K562 (cell line): ENCODE data around the gene TRIM14. TPM values are rescaled to one million over a fixed set of nuclear protein-coding genes. Genes with fewer than 3 reads are reported as not detected.

Experiments used
- ATAC-seq: fragments of 200-7000 bp; cut with Tn5 transposase; 3 replicates; pipeline ENCODE4 v1.9.1; 2020; ENCODE audit warnings: moderate library complexity
- BruUV-seq: library from RNA; stranded (reverse); fragments of 400-500 nt; replicated peaks from 2 replicates; lab custom pipeline; 2021; lab: Mats Ljungman, UMichigan
- CTCF ChIA-PET: fragments of 300-600 bp; formaldehyde crosslinking; extraction: SDS; loops from one replicate; lab custom pipeline; 2021; ENCODE audit warnings: low intra/inter-chr PET ratio; lab: Yijun Ruan, JAX
- POLR2A ChIA-PET: fragments of 300-600, 350-650 bp; sonication (Branson Sonifier 250); formaldehyde crosslinking; extraction: SDS; loops from one replicate; lab custom pipeline; 2021; ENCODE audit warnings: antibody characterized with exemption, inconsistent platforms; lab: Yijun Ruan, JAX
- DNase-seq, 4 experiments: peaks; one replicate each; pipeline versions ENCODE4 v3.0.0 to v3.0.0-alpha.2; 2011 to 2018; ENCODE audit warnings: low spot score in 3 of 4, mixed read lengths in 3 of 4; ENCODE audit errors: extremely low read depth in 1 of 4
- FAIRE-seq: peaks from 2 replicates; lab custom pipeline; 2011; peaks lifted over from hg19 to GRCh38; lab: Jason Lieb, UNC
- H2AFZ ChIP-seq: 2 replicates; pipeline ENCODE4 v1.6.0; 2011; ENCODE audit warnings: low read depth, low read length, control low read depth, inconsistent platforms
- H3K27ac ChIP-seq: fragments of 200-600 bp; 3 replicates; pipeline ENCODE4 v1.8.0; 2011; ENCODE audit warnings: low read depth, mild to moderate bottlenecking, control low read depth, inconsistent platforms, low read length, moderate library complexity, mixed read lengths; ENCODE audit errors: extremely low read depth
- H3K27me3 ChIP-seq, 2 experiments: fragments of 300-600 bp in 1 of 2; 2 replicates in 1 of 2; 3 replicates in 1 of 2; pipeline versions ENCODE4 v1.6.0 to v1.8.0; 2011; ENCODE audit warnings: inconsistent platforms in 2 of 2, low read length in 2 of 2, mild to moderate bottlenecking in 1 of 2, mixed read lengths in 1 of 2, moderate library complexity in 1 of 2; ENCODE audit not compliant: control insufficient read depth in 2 of 2, insufficient read depth in 2 of 2
- H3K36me3 ChIP-seq: fragments of 300-600 bp; 3 replicates; pipeline ENCODE4 v1.8.0; 2011; ENCODE audit warnings: mild to moderate bottlenecking, low read length, inconsistent platforms; ENCODE audit not compliant: control insufficient read depth, insufficient read depth
- H3K4me1 ChIP-seq, 2 experiments: fragments of 200-600 bp in 1 of 2; replicated peaks in 1 of 2; 2 replicates in 1 of 2; 3 replicates in 1 of 2; pipeline versions ENCODE4 v1.5.1 to v1.8.0; 2011; ENCODE audit warnings: inconsistent platforms in 2 of 2, low read length in 2 of 2, mild to moderate bottlenecking in 1 of 2, mixed read lengths in 1 of 2, moderate library complexity in 1 of 2; ENCODE audit not compliant: control insufficient read depth in 2 of 2, insufficient read depth in 2 of 2
- H3K4me2 ChIP-seq: 2 replicates; pipeline ENCODE4 v1.6.1; 2011; ENCODE audit warnings: low read length, control low read depth, inconsistent platforms, mixed read lengths; ENCODE audit not compliant: insufficient read depth
- H3K4me3 ChIP-seq: fragments of 200-600 bp; sonication (generic), shearing (Covaris generic); 2 replicates; pipeline ENCODE4 v1.5.1; 2016; ENCODE audit warnings: control low read depth, inconsistent platforms
- H3K79me2 ChIP-seq: fragments of 200-600 bp; 3 replicates; pipeline ENCODE4 v1.8.0; 2011; ENCODE audit warnings: low read length, inconsistent platforms; ENCODE audit not compliant: control insufficient read depth, insufficient read depth
- H3K9ac ChIP-seq, 2 experiments: 2 replicates each; pipeline versions ENCODE4 v1.6.0 to v1.6.1; 2011; ENCODE audit warnings: low read depth in 2 of 2, low read length in 2 of 2, control low read depth in 1 of 2, inconsistent platforms in 1 of 2, mild to moderate bottlenecking in 1 of 2, mixed read lengths in 1 of 2; ENCODE audit not compliant: insufficient read depth in 1 of 2
- H3K9me1 ChIP-seq: one replicate; pipeline ENCODE4 v1.6.0; 2011; ENCODE audit warnings: inconsistent platforms, mild to moderate bottlenecking, low read length, moderate library complexity; ENCODE audit not compliant: control insufficient read depth, insufficient read depth
- H3K9me3 ChIP-seq: replicated peaks from 2 replicates; pipeline ENCODE4 v1.5.1; 2011; ENCODE audit warnings: low read depth, low read length, inconsistent platforms; ENCODE audit not compliant: control insufficient read depth, insufficient read depth
- H4K20me1 ChIP-seq: replicated peaks from 2 replicates; pipeline ENCODE4 v1.6.1; 2011; ENCODE audit warnings: low read length, inconsistent platforms, mixed read lengths; ENCODE audit not compliant: control insufficient read depth, insufficient read depth
- ASH1L ChIP-seq: fragments of 450-650 bp; IDR thresholded peaks from 2 replicates; pipeline ENCODE4 v1.6.1; 2018; ENCODE audit warnings: borderline replicate concordance, mild to moderate bottlenecking, low read depth; ENCODE audit not compliant: partially characterized antibody
- IFI16 ChIP-seq: fragments of 250-450 bp; sonication (Bioruptor Pico); IDR thresholded peaks from 2 replicates; pipeline ENCODE4 v2.1.2; 2022; ENCODE audit warnings: mild to moderate bottlenecking, inconsistent platforms
- MTF1 ChIP-seq: fragments of 250-450 bp; sonication (Bioruptor Pico); IDR thresholded peaks from 2 replicates; pipeline ENCODE4 v1.9.0; 2021; ENCODE audit warnings: moderate library complexity, mild to moderate bottlenecking, inconsistent platforms, borderline replicate concordance
- SMARCE1 ChIP-seq: fragments of 450-650 bp; IDR thresholded peaks from 2 replicates; pipeline ENCODE4 v1.7.1; 2016; ENCODE audit warnings: mild to moderate bottlenecking
- ZNF12 ChIP-seq: sonication (generic); formaldehyde crosslinking; IDR thresholded peaks from 2 replicates; pipeline ENCODE4 v1.4.0; 2020; ENCODE audit warnings: mild to moderate bottlenecking, missing genetic modification reagents
- ZNF217 ChIP-seq: sonication (generic); formaldehyde crosslinking; IDR thresholded peaks from 2 replicates; pipeline ENCODE4 v1.8.0; 2022; ENCODE audit warnings: mild to moderate bottlenecking, missing genetic modification reagents
- ZNF24 ChIP-seq: fragments of 450-650 bp; IDR thresholded peaks from 2 replicates; pipeline ENCODE4 v1.6.1; 2016
- ZNF830 ChIP-seq: fragments of 250-450 bp; sonication (Bioruptor Pico); IDR thresholded peaks from 2 replicates; pipeline ENCODE4 v1.5.0; 2021; ENCODE audit warnings: mild to moderate bottlenecking
- WGBS: fragments of 100-300 bp; shearing (Covaris generic); methylation state at CpG from one replicate; pipeline ENCODE4 v1.1.6; 2016; ENCODE audit warnings: low coverage, mixed read lengths; ENCODE audit not compliant: insufficient coverage; ENCODE audit errors: missing lambda C conversion rate; 5-methylcytosine and 5-hydroxymethylcytosine counted together
- in situ Hi-C: fragments of 300-500 bp; cut with MboI; formaldehyde crosslinking; loops from 4 replicates; pipeline ENCODE4 v1.15.0; 2018; ENCODE audit warnings: inconsistent platforms, mixed read lengths
- intact Hi-C: fragments of 100-400 bp; cut with micrococcal nuclease; formaldehyde crosslinking; loops from 2 replicates; pipeline ENCODE4 v1.14.2; 2022
- polyA plus RNA-seq, 8 experiments: library from polyadenylated mRNA; depleted of rRNA in 4 of 8; stranded (reverse) in 5 of 8; unstranded in 3 of 8; fragments of >200 nt; fragmentation: Nextera tagmentation in 2 of 8; fragmentation: Illumina TruSeq in 1 of 8; extraction: Ambion mirVana in 2 of 8; extraction: Trizol in 1 of 8; gene quantifications; 2 replicates each; pipeline versions ENCODE4 v1.2.1 to v1.2.3, GENCODE V29; 2011 to 2014; ENCODE audit warnings: inconsistent platforms in 1 of 8, missing spikeins in 1 of 8
- total RNA-seq, 7 experiments: library from RNA; depleted of rRNA in 6 of 7; stranded (reverse); fragments of >200 nt in 6 of 7; fragmentation: Illumina TruSeq in 2 of 7; extraction: Trizol in 2 of 7; gene quantifications; 2 replicates each; pipeline versions ENCODE4 v1.2.1 to v1.2.3, GENCODE V29; 2011 to 2021; ENCODE audit warnings: low replicate concordance in 1 of 7
- TF ChIP-seq, protein P1 (sequence below): fragments of 450-650 bp; formaldehyde crosslinking; IDR thresholded peaks from 2 replicates; pipeline ENCODE4 v1.4.0; 2022; ENCODE audit warnings: mild to moderate bottlenecking, moderate library complexity
- TF ChIP-seq, protein P2 (sequence below): fragments of 250-450 bp; sonication (Bioruptor Pico); IDR thresholded peaks from 2 replicates; pipeline ENCODE4 v1.8.0; 2021; ENCODE audit warnings: moderate library complexity, mild to moderate bottlenecking, inconsistent platforms
- TF ChIP-seq, protein P3 (sequence below), 3 experiments: fragments of 200-800 bp in 1 of 3; sonication (Bioruptor generic) in 1 of 3; sonication (generic) in 1 of 3; formaldehyde crosslinking in 1 of 3; IDR thresholded peaks; 2 replicates each; pipeline versions ENCODE4 v1.6.1 to v1.8.0; 2016 to 2022; ENCODE audit warnings: mild to moderate bottlenecking in 2 of 3, missing compliant biosample characterization in 2 of 3, missing genetic modification characterization in 2 of 3, missing genetic modification reagents in 1 of 3
- TF ChIP-seq, protein P4 (sequence below): fragments of 250-450 bp; sonication (Bioruptor Pico); IDR thresholded peaks from 2 replicates; pipeline ENCODE4 v1.5.0; 2020; ENCODE audit warnings: mild to moderate bottlenecking, borderline replicate concordance
- TF ChIP-seq, protein P5 (sequence below): fragments of 150-350 bp; IDR thresholded peaks from 2 replicates; pipeline ENCODE4 v1.6.1; 2014; ENCODE audit warnings: low read depth, mild to moderate bottlenecking, low read length, borderline replicate concordance

TRIM14 gene
- total and polyA plus RNA-seq, 9 of the 15 experiments (the other 6 are each of a cell fraction or from before 2014, with no cell fraction given), result 7.6 to 41.0 (median 17.9) TPM

DNA sequence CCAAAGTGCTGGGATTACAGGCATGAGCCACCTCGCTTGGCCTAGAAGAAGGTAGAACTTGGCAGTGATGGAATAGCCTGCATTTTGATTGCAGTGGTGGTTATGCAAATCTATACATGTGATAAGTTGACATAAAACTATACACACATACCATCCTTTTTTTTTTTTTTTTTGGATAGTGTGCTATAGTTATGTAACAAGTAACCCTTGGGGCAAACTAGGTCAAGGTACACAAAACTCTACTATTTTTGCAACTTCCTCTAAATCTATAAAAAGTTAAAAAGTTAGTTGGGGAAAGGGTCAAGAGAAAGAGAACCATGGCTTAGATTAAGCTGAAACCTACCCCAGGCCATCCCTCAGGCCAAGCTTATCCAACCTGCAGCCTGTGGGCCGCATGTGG lies 11.1 kb downstream of the TRIM14 start:
- Histone ChIP-seq H3K4me2 (no peak overlapping the region), H3K4me3 (no peak overlapping the region), H2AFZ (no peak overlapping the region), H3K27ac (no peak overlapping the region), H3K9me3 (no peaks in the 10 kb centered on the region), H3K27me3 (no peaks in the 10 kb centered on the region), H3K4me1 (no peaks in the 10 kb centered on the region), H3K9ac (no peak overlapping the region), H3K9me1 (no peaks in the 10 kb centered on the region), H4K20me1 (no peaks in the 10 kb centered on the region), H3K79me2 (0 out of 3 replicates have a peak, but pooled peaks cover 2% of the 10 kb centered on the region), H3K36me3 (peaks cover 73% of the 10 kb centered on the region; the same call in 2 of the 3 replicates)
- in situ Hi-C loops, result no loop called here
- no peak for DNase-seq
- intact Hi-C loops, result no loop called here
- BruUV-seq, result no TSS peak
- ChIA-PET CTCF (no interaction called here), POLR2A (interaction anchor here (0.6 to 2.4 kb wide), 2 partner anchors 11 to 16 kb away, joined by 4 to 6 read pairs; no protein-coding TSS in a partner anchor)
- ATAC-seq, result no peak
- FAIRE-seq, result no peak
- 93% methylated on average over 2 of the region's 2 CpGs for whole genome bisulfite sequencing
- TF ChIP-seq ZNF24, result no peak
- TF ChIP-seq, protein P1, sequence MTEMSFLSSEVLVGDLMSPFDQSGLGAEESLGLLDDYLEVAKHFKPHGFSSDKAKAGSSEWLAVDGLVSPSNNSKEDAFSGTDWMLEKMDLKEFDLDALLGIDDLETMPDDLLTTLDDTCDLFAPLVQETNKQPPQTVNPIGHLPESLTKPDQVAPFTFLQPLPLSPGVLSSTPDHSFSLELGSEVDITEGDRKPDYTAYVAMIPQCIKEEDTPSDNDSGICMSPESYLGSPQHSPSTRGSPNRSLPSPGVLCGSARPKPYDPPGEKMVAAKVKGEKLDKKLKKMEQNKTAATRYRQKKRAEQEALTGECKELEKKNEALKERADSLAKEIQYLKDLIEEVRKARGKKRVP (CRISPR knock-in tag), result no peak
- TF ChIP-seq SMARCE1, result no peak
- TF ChIP-seq MTF1 (CRISPR knock-in tag), result no peak
- TF ChIP-seq, protein P2, sequence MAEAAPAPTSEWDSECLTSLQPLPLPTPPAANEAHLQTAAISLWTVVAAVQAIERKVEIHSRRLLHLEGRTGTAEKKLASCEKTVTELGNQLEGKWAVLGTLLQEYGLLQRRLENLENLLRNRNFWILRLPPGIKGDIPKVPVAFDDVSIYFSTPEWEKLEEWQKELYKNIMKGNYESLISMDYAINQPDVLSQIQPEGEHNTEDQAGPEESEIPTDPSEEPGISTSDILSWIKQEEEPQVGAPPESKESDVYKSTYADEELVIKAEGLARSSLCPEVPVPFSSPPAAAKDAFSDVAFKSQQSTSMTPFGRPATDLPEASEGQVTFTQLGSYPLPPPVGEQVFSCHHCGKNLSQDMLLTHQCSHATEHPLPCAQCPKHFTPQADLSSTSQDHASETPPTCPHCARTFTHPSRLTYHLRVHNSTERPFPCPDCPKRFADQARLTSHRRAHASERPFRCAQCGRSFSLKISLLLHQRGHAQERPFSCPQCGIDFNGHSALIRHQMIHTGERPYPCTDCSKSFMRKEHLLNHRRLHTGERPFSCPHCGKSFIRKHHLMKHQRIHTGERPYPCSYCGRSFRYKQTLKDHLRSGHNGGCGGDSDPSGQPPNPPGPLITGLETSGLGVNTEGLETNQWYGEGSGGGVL (CRISPR knock-in tag), result no peak
- TF ChIP-seq ZNF830 (CRISPR knock-in tag), result no peak
- TF ChIP-seq, protein P3, sequence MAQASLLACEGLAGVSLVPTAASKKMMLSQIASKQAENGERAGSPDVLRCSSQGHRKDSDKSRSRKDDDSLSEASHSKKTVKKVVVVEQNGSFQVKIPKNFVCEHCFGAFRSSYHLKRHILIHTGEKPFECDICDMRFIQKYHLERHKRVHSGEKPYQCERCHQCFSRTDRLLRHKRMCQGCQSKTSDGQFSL (CRISPR knock-in tag; IDR thresholded peaks at IDR 0.05), result no peak
- TF ChIP-seq, protein P3 (tag; IDR thresholded peaks at IDR 0.05), result no peak
- TF ChIP-seq ASH1L, result no peak
- TF ChIP-seq, protein P4, sequence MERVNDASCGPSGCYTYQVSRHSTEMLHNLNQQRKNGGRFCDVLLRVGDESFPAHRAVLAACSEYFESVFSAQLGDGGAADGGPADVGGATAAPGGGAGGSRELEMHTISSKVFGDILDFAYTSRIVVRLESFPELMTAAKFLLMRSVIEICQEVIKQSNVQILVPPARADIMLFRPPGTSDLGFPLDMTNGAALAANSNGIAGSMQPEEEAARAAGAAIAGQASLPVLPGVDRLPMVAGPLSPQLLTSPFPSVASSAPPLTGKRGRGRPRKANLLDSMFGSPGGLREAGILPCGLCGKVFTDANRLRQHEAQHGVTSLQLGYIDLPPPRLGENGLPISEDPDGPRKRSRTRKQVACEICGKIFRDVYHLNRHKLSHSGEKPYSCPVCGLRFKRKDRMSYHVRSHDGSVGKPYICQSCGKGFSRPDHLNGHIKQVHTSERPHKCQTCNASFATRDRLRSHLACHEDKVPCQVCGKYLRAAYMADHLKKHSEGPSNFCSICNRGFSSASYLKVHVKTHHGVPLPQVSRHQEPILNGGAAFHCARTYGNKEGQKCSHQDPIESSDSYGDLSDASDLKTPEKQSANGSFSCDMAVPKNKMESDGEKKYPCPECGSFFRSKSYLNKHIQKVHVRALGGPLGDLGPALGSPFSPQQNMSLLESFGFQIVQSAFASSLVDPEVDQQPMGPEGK (CRISPR knock-in tag), result no peak
- TF ChIP-seq, protein P5, sequence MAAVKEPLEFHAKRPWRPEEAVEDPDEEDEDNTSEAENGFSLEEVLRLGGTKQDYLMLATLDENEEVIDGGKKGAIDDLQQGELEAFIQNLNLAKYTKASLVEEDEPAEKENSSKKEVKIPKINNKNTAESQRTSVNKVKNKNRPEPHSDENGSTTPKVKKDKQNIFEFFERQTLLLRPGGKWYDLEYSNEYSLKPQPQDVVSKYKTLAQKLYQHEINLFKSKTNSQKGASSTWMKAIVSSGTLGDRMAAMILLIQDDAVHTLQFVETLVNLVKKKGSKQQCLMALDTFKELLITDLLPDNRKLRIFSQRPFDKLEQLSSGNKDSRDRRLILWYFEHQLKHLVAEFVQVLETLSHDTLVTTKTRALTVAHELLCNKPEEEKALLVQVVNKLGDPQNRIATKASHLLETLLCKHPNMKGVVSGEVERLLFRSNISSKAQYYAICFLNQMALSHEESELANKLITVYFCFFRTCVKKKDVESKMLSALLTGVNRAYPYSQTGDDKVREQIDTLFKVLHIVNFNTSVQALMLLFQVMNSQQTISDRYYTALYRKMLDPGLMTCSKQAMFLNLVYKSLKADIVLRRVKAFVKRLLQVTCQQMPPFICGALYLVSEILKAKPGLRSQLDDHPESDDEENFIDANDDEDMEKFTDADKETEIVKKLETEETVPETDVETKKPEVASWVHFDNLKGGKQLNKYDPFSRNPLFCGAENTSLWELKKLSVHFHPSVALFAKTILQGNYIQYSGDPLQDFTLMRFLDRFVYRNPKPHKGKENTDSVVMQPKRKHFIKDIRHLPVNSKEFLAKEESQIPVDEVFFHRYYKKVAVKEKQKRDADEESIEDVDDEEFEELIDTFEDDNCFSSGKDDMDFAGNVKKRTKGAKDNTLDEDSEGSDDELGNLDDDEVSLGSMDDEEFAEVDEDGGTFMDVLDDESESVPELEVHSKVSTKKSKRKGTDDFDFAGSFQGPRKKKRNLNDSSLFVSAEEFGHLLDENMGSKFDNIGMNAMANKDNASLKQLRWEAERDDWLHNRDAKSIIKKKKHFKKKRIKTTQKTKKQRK, result no peak
- TF ChIP-seq ZNF217 (CRISPR knock-in tag), result no peak
- TF ChIP-seq ZNF12, result no peak
- no peak for TF ChIP-seq IFI16 (CRISPR knock-in tag)
